ENCODE measurements around the gene GSC.

DNA sequence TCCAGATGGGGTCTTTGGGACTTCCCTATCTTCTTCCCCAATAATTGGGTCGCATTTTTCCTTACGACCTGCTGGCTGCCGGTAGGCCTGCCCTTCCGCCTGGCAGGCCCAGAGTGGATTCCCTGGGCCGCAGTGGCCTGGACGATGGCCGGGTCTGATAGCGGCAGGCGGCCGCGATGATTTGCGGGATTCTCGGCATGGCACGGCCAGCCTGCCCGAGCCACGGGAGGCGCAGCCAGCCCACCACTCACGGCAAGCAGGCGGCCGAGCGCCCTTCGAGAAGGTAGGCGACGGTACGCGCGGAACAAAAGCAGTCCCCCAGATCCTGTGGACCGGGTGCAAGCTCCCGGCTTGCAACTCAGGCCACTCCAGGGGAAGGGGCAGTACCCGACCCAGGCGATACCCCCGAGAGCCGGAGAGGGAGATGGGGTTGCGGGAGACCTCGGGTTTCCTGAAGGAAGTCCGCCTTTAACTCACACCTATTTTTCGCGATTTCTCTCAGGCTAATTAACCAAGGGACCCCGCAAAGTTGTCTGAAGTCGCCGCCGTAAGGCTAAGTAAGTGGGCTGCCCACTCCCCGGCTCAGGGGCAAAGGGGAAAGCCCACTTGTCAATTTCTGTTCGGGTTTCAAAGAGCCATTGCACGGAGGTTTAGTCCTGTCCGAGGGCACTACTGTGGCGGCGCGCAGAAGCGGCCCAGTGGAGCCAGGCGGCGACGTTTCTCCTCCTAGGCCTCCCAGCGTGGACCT, 1.4 kb upstream of the GSC start:
- TF ChIP-seq, protein P1, sequence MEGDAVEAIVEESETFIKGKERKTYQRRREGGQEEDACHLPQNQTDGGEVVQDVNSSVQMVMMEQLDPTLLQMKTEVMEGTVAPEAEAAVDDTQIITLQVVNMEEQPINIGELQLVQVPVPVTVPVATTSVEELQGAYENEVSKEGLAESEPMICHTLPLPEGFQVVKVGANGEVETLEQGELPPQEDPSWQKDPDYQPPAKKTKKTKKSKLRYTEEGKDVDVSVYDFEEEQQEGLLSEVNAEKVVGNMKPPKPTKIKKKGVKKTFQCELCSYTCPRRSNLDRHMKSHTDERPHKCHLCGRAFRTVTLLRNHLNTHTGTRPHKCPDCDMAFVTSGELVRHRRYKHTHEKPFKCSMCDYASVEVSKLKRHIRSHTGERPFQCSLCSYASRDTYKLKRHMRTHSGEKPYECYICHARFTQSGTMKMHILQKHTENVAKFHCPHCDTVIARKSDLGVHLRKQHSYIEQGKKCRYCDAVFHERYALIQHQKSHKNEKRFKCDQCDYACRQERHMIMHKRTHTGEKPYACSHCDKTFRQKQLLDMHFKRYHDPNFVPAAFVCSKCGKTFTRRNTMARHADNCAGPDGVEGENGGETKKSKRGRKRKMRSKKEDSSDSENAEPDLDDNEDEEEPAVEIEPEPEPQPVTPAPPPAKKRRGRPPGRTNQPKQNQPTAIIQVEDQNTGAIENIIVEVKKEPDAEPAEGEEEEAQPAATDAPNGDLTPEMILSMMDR (conservative IDR thresholded peaks at IDR 0.05) = no peak
- no peak for TF ChIP-seq ZFX (IDR thresholded peaks at IDR 0.05)

Data from C4-2B (cell line).